Colonic mucosa (tissue), 4 donors: ENCODE measurements around the gene PKM. TPM values are rescaled to one million over a fixed set of nuclear protein-coding genes. Genes with fewer than 3 reads are reported as not detected.

ENCODE experiments used
- DNase-seq: peaks from one replicate; pipeline ENCODE4 v3.0.0-alpha.2; 2020
- H3K27ac ChIP-seq: fragments of 200-600 bp; one replicate; pipeline ENCODE4 v1.8.0; 2021
- H3K27me3 ChIP-seq: fragments of 200-600 bp; one replicate; pipeline ENCODE4 v1.8.0; 2021
- H3K36me3 ChIP-seq: fragments of 200-600 bp; one replicate; pipeline ENCODE4 v1.8.0; 2021
- H3K4me1 ChIP-seq: fragments of 200-600 bp; one replicate; pipeline ENCODE4 v1.8.0; 2021; ENCODE audit warnings: mild to moderate bottlenecking
- H3K4me3 ChIP-seq: fragments of 200-600 bp; one replicate; pipeline ENCODE4 v1.8.0; 2021
- H3K9ac ChIP-seq, 2 donors: one replicate each; pipeline ENCODE4 v1.7.0; 2013; ENCODE audit warnings: control low read depth in 2 of 2, low read depth in 2 of 2, low read length in 2 of 2
- H3K9me3 ChIP-seq: fragments of 200-600 bp; one replicate; pipeline ENCODE4 v1.8.0; 2021
- intact Hi-C: fragments of 100-400 bp; cut with DNase I; formaldehyde crosslinking; loops from one replicate; pipeline ENCODE4 v1.14.1; 2022
- total RNA-seq, 2 donors: library from RNA; stranded (reverse); fragmentation: NEBNext Ultra II Directional in 1 of 2; extraction: Animal tissue kit (Norgen Biotek cat#: 25700) in 1 of 2; gene quantifications; one replicate each; pipeline ENCODE4 v1.2.1, GENCODE V29; 2021
- TF ChIP-seq, protein P1 (sequence below): fragments of 200-600 bp; IDR thresholded peaks from one replicate; pipeline ENCODE4 v1.8.0; 2022; ENCODE audit warnings: antibody characterized with exemption, mild to moderate bottlenecking
- donor health status: healthy.
- donor health status: DM: no; HTN: no; CAD: no.
- donor health status: DM: no; HTN: no; CAD: no.

Gene PKM
- total RNA-seq, 2 donors from 2014 or later, result 769 to 946 TPM

DNA sequence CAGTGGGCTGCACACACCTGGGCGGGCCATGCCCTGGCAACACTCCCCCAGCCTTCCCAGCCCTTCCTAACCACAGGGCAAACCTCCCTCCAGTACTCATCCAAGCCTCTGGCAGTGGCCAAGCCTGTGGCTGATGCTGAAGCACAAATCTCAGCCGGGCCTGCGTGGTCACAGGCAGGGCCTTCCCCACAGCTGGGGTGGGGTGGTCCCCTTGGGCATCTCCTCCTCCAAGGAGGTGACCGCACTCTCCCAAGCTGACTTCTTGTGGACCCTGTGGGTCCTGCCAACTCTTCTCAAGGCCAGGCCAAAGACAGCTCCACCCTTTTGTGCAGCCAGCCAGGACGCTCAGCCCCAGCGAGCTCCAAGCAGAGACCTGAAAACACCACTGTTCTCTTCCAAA is 54.8 kb downstream of the PKM start:
- Histone ChIP-seq H3K4me3 (no peak overlapping the region), H3K4me1 (no peaks in the 10 kb centered on the region), H3K27me3 (no peaks in the 10 kb centered on the region), H3K36me3 (no peaks in the 10 kb centered on the region), H3K9me3 (no peaks in the 10 kb centered on the region), H3K27ac (no peak overlapping the region), H3K9ac (no peak overlapping the region)
- no peak for DNase-seq
- TF ChIP-seq, protein P1, sequence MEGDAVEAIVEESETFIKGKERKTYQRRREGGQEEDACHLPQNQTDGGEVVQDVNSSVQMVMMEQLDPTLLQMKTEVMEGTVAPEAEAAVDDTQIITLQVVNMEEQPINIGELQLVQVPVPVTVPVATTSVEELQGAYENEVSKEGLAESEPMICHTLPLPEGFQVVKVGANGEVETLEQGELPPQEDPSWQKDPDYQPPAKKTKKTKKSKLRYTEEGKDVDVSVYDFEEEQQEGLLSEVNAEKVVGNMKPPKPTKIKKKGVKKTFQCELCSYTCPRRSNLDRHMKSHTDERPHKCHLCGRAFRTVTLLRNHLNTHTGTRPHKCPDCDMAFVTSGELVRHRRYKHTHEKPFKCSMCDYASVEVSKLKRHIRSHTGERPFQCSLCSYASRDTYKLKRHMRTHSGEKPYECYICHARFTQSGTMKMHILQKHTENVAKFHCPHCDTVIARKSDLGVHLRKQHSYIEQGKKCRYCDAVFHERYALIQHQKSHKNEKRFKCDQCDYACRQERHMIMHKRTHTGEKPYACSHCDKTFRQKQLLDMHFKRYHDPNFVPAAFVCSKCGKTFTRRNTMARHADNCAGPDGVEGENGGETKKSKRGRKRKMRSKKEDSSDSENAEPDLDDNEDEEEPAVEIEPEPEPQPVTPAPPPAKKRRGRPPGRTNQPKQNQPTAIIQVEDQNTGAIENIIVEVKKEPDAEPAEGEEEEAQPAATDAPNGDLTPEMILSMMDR, result no peak
- intact Hi-C loops, result no loop called here

DNA sequence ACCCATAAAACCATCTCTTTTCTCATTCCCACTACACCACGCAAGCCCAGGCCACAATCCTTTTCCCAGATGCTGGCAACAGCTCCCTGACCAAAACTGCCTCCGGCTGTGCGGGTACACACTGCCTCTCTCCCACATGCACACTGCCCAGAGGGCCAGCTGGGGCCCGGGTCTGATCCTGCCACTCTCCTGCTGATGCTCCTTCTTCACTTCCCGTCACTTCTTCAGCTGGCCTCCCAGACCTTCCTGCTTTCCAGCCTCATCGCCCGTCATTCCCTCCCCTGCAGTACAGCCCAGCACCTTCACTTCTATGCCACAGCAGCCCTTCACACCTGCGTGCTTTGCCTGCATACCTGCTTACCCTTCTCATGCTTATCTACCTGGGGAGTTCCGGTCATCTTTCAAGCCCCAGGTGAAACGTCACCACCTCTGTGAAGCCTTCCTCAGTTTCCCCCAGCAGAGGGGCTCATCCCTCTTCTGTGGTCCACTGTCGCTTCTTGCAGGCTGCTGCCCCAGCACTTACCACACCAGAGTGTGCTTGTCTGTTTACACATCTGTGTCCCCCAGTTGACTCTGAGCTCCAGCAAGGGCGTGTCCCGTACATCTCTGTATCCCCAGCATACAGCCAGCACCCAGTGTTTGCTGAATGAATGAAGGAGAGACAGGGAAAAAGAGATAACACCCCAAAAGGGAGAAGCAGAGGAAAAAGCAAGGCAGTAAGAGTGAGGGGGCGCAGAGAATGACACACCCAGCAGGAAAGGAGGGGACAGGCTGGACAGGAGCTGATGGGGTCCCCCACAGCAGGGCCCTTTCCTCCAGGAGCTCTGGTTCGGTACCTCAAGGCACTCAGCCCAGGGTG is 55.6 kb downstream of the PKM start:
- intact Hi-C loops, result no loop called here
- no peak overlapping the region for H3K4me3 ChIP-seq
- H3K9me3 ChIP-seq, result no peaks in the 10 kb centered on the region
- no peaks in the 10 kb centered on the region for H3K4me1 ChIP-seq
- no peak for DNase-seq
- TF ChIP-seq, protein P1, result no peak
- no peak overlapping the region for H3K9ac ChIP-seq
- no peaks in the 10 kb centered on the region for H3K36me3 ChIP-seq
- H3K27ac ChIP-seq, result no peak overlapping the region
- no peaks in the 10 kb centered on the region for H3K27me3 ChIP-seq

DNA sequence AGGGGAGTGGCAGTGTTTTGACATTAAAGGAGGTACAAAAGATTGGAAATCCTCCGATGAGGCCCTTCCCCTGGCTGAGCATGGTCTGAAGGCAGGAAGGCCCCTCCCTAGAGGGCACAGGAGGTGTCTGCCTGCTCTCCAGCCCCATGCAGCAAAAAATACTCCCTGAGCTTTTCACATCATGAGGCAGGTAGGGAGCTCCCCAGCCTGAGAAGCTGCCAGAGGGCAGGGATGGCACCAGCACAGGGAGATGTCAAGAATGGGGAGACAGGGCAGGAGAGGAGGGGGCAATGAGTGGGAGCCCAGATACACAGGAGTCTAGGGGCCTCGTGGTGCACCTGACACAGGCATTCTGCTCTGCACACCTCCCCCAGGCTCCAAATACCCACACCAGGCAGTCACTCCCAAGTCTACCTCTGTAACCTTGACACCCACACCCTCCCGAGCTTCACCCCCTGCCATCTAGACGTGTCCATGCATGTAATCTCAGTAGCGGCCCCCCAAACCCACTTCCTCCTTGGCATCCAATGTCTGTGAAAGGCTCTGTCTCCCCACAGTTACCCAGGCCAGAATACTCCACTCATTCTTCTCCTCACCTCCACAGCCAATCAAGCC is 56.3 kb downstream of the PKM start:
- no peak overlapping the region for H3K4me3 ChIP-seq
- no peaks in the 10 kb centered on the region for H3K9me3 ChIP-seq
- no peak for DNase-seq
- TF ChIP-seq, protein P1, result no peak
- H3K27me3 ChIP-seq, result no peaks in the 10 kb centered on the region
- H3K27ac ChIP-seq, result no peak overlapping the region
- intact Hi-C loops, result no loop called here
- no peaks in the 10 kb centered on the region for H3K36me3 ChIP-seq
- H3K9ac ChIP-seq, result no peak overlapping the region
- no peaks in the 10 kb centered on the region for H3K4me1 ChIP-seq

DNA sequence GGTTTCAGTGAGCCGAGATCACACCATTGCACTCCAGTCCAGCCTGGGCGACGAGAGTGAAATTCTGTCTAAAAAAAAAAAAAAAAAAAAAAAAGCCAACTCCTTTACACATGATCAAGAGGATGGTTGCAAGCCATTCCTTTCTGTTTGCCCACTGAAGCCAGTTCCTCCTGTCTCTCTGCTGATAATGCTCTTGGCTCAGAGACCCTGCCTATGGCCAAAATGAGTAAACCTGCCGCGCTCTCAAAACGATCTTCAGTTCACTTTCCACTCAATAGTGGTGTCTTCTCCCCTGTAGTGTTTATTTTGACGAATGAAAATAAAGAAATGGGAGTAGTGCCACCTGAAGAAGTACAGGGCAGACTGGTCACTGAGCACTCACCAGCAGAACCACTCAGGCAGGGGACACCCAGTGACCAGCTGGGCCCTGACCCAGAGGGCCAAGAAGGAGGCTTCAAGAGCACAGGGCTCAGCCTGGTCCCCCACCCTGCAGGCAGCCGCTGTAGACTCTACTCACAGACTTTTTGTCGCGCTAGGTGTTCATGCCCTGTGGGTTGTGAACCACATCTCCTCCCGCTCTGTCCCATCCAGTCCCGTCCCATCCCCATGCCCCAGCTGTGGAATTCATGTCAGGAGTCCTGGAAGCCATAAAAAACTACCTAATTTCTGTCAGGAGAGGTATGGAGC is 57.0 kb downstream of the PKM start:
- TF ChIP-seq, protein P1, result no peak

DNA sequence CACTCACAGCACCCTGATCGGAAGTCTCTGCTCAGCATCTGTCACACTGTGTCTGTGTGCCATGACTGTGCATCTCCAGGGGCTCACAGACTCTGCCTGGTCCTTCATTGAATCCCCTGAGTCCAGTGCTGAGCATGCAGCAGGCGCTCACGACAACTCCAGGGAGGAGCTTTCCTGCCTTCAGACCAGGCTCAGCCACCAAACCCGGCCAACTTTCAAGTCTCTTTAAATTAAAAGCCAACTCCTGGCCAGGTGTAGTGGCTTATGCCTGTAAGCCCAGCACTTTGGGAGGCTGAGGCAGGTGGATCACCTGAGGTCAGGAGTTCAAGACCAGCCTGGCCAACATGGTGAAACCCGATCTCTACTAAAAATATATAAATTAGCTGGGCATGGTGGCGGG is 57.6 kb downstream of the PKM start:
- intact Hi-C loops, result no loop called here
- DNase-seq, result no peak
- Histone ChIP-seq H3K27ac (no peak overlapping the region), H3K9me3 (no peaks in the 10 kb centered on the region), H3K4me1 (no peaks in the 10 kb centered on the region), H3K36me3 (no peaks in the 10 kb centered on the region), H3K9ac (no peak overlapping the region), H3K4me3 (no peak overlapping the region), H3K27me3 (no peaks in the 10 kb centered on the region)
- TF ChIP-seq, protein P1, result no peak

More for the DNA sequence above, 57.0 kb downstream of the PKM start:
- H3K4me3 ChIP-seq, result no peak overlapping the region
- H3K9ac ChIP-seq, result no peak overlapping the region
- no peaks in the 10 kb centered on the region for H3K36me3 ChIP-seq
- intact Hi-C loops, result no loop called here
- no peaks in the 10 kb centered on the region for H3K4me1 ChIP-seq
- no peak overlapping the region for H3K27ac ChIP-seq
- H3K9me3 ChIP-seq, result no peaks in the 10 kb centered on the region
- DNase-seq, result no peak
- H3K27me3 ChIP-seq, result no peaks in the 10 kb centered on the region
